ENCODE results near the gene RNF157. TPM values are rescaled to one million over a fixed set of nuclear protein-coding genes. Genes with fewer than 3 reads are reported as not detected.

RNF157 gene
- total and polyA plus RNA-seq, 2 of the 4 experiments (the other 2 are of a cell fraction), result 0.54 to 1.3 TPM

DNA sequence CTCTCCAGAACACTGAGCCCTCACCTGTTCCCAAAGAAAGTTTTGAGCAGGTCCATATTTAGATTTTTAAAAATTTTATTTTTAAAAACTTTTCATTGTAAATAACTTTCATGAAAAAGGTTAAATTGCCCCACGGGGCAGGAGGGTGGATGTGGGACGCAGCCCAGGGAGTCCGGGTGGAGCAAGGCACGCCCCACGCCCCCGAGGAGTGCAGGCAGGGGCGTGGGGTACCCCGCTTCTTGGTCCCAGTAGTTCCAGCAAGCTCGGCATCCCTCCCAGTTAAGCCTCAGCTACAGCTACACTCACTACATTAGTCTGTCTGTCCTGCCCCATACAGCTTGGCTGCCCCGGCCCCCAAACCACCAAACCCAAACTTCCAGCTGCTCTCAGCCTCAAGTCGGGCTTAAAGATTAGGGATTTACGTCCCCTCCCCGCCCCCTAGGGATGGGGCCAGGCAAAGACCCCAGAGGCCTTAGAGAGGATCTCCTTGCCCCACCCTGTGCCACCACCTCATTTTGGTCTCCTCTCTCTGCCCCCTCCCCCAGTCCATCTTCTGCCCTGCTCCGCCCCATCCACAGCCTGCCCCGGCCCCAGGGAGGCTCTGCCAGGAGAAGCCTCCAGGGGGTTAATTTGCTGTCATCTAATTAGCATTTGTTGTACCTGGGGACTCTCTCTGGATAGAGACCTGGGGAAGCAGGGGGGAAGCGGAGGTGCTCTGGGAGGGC lies 103.9 kb downstream of the RNF157 start:
- Histone ChIP-seq H4K5ac (ENCODE audit: low read depth, low read length) (no peak overlapping the region), H2BK15ac (ENCODE audit: low read depth, low read length) (no peak overlapping the region), H3K9me1 (ENCODE audit: insufficient read depth, low read length) (no peaks in the 10 kb centered on the region), H2AK5ac (ENCODE audit: low read depth, low read length) (no peak overlapping the region), H3K4me3 (ENCODE audit: insufficient read depth, low read depth, low read length) (no peak overlapping the region), H2AK9ac (replicated peaks; ENCODE audit: low read depth, low read length, poor library complexity) (peak overlapping the region; percentile 15), H3K36me3 (ENCODE audit: control insufficient read depth, insufficient read depth, low read length) (no peaks in the 10 kb centered on the region), H4K8ac (ENCODE audit: low read depth in 2 of 2, low read length in 2 of 2) (no peak overlapping the region), H3K18ac (ENCODE audit: low read depth, low read length) (no peak overlapping the region), H2AFZ (replicated peaks; ENCODE audit: low read length, poor library complexity) (no peak overlapping the region), H3K23ac (ENCODE audit: low read depth, low read length) (no peak overlapping the region), H3K56ac (ENCODE audit: extremely low read depth, insufficient read depth, low read length) (no peak overlapping the region), H3K27ac (ENCODE audit: insufficient read depth, low read length) (no peak overlapping the region), H2BK5ac (ENCODE audit: low read depth, low read length, poor library complexity, severe bottlenecking) (no peak overlapping the region), H3K9me3 (ENCODE audit: control insufficient read depth, insufficient read depth, low read length) (no peaks in the 10 kb centered on the region), H2BK20ac (ENCODE audit: low read depth, low read length) (no peak overlapping the region), H4K20me1 (ENCODE audit: insufficient read depth, low read length) (no peaks in the 10 kb centered on the region), H2BK120ac (ENCODE audit: low read depth, low read length) (no peak overlapping the region), H3K14ac (replicated peaks; ENCODE audit: low read depth, low read length) (no peak overlapping the region), H3K79me1 (ENCODE audit: low read depth in 1 of 2, low read length in 2 of 2) (no peaks in the 10 kb centered on the region), H4K91ac (ENCODE audit: insufficient read depth, low read depth, low read length) (no peak overlapping the region), H3K4ac (ENCODE audit: low read depth, low read length) (no peak overlapping the region), H3K9ac (ENCODE audit: low read depth, low read length) (no peak overlapping the region), H3K4me1 (ENCODE audit: control insufficient read depth, insufficient read depth, low read length) (no peaks in the 10 kb centered on the region; the same call in 1 of the 2 replicates), H3K27me3 (ENCODE audit: control insufficient read depth, insufficient read depth, low read length) (peaks cover 85% of the 10 kb centered on the region), H3K4me2 (ENCODE audit: low read depth, low read length) (no peak overlapping the region)
- ChIA-PET CTCF (no interaction called here), POLR2A (ENCODE audit: unreplicated experiment) (no interaction called here)
- 100% methylated on average over 2 of the region's 16 CpGs; no CpG with 5 or more reads in 1 of the 2 experiments for WGBS, 2 experiments (ENCODE audit: extremely low coverage in 2 of 2, insufficient read length in 1 of 2)
- intact Hi-C loops (cut with micrococcal nuclease), result loop anchor here (5.0 kb wide), 1 partner anchor 131 kb away; the partner anchor contains the start of gene UBALD2
- DNase-seq (no peak), ATAC-seq (ENCODE audit: low read depth) (no peak)
- dilution Hi-C loops (cut with HindIII; ENCODE audit: low sequenced_read_pairs, unreplicated experiment), result no loop called here
- BruUV-seq (replicated peaks), result no TSS peak
- in situ Hi-C loops (cut with MboI; ENCODE audit: low sequenced_read_pairs), result no loop called here
- no peak for TF ChIP-seq MXI1 (IDR thresholded peaks at IDR 0.05; ENCODE audit: borderline replicate concordance, low read depth, low read length)
- TF ChIP-seq ELK1 (IDR thresholded peaks at IDR 0.05; ENCODE audit: borderline replicate concordance, low read depth, low read length), result no peak
- no peak for TF ChIP-seq MAZ (IDR thresholded peaks at IDR 0.05; ENCODE audit: borderline replicate concordance, low read depth, low read length)
- no peak for TF ChIP-seq RCOR1 (IDR thresholded peaks at IDR 0.05; ENCODE audit: insufficient replicate concordance, low read length)

Data from IMR-90 (cell line).